ENCODE results near the gene CR1.
"Not testable (repeated sequence)": the region's sequence is repeated elsewhere in the genome, so short reads cannot be mapped to it uniquely, and the experiment has no call there.

CR1 gene

GRCh38 chr1:207502726-207503125 lies 6.8 kb downstream of the CR1 start:
- DNase-seq (ENCODE audit: low read depth in 2 of 3, low spot score in 2 of 3): no peak

GRCh38 chr1:207503950-207504349 lies 8.0 kb downstream of the CR1 start:
- no peak for DNase-seq (ENCODE audit: low read depth in 2 of 3, low spot score in 2 of 3)

GRCh38 chr1:207504438-207504837 lies 8.5 kb downstream of the CR1 start:
- no peak for DNase-seq (ENCODE audit: low read depth in 2 of 3, low spot score in 2 of 3)

- DNase-seq (ENCODE audit: low read depth in 2 of 3, low spot score in 2 of 3): no peak
These were observed 14.5 kb downstream of the CR1 start for GRCh38 chr1:207510444-207510843.

GRCh38 chr1:207514890-207515289 lies 18.9 kb downstream of the CR1 start:
- no peak for DNase-seq (ENCODE audit: low read depth in 2 of 3, low spot score in 2 of 3)

- DNase-seq (ENCODE audit: low read depth in 2 of 3, low spot score in 2 of 3): no peak
These were observed 20.8 kb downstream of the CR1 start for GRCh38 chr1:207516729-207517128.

GRCh38 chr1:207518608-207519236 lies 22.8 kb downstream of the CR1 start:
- DNase-seq (ENCODE audit: low read depth in 2 of 3, low spot score in 2 of 3): no peak

- DNase-seq (ENCODE audit: low read depth in 2 of 3, low spot score in 2 of 3): no peak
These were observed 23.8 kb downstream of the CR1 start for GRCh38 chr1:207519505-207520399.

GRCh38 chr1:207520400-207521345 lies 24.7 kb downstream of the CR1 start:
- not testable (repeated sequence) for DNase-seq (ENCODE audit: low read depth in 2 of 3, low spot score in 2 of 3)

- DNase-seq (ENCODE audit: low read depth in 2 of 3, low spot score in 2 of 3): not testable (repeated sequence)
These were observed 29.3 kb downstream of the CR1 start for GRCh38 chr1:207525239-207525638.

- not testable (repeated sequence) for DNase-seq (ENCODE audit: low read depth in 2 of 3, low spot score in 2 of 3)
These were observed 32.4 kb downstream of the CR1 start for GRCh38 chr1:207528401-207528800.

- not testable (repeated sequence) for DNase-seq (ENCODE audit: low read depth in 2 of 3, low spot score in 2 of 3)
These were observed 40.3 kb downstream of the CR1 start for GRCh38 chr1:207536263-207536662.

- DNase-seq (ENCODE audit: low read depth in 2 of 3, low spot score in 2 of 3): not testable (repeated sequence)
These were observed 50.9 kb downstream of the CR1 start for GRCh38 chr1:207546677-207547357.

- not testable (repeated sequence) for DNase-seq (ENCODE audit: low read depth in 2 of 3, low spot score in 2 of 3)
These were observed 58.9 kb downstream of the CR1 start for GRCh38 chr1:207554823-207555222.

- DNase-seq (ENCODE audit: low read depth in 2 of 3, low spot score in 2 of 3): no peak
These were observed 69.8 kb downstream of the CR1 start for GRCh38 chr1:207565546-207566468.

- DNase-seq (ENCODE audit: low read depth in 2 of 3, low spot score in 2 of 3): not testable (repeated sequence)
These were observed 76.0 kb downstream of the CR1 start for GRCh38 chr1:207571926-207572325.

- not testable (repeated sequence) for DNase-seq (ENCODE audit: low read depth in 2 of 3, low spot score in 2 of 3)
These were observed 77.1 kb downstream of the CR1 start for GRCh38 chr1:207573074-207573473.

- not testable (repeated sequence) for DNase-seq (ENCODE audit: low read depth in 2 of 3, low spot score in 2 of 3)
These were observed 79.4 kb downstream of the CR1 start for GRCh38 chr1:207575381-207575780.

- DNase-seq (ENCODE audit: low read depth in 2 of 3, low spot score in 2 of 3): no peak
These were observed 83.0 kb downstream of the CR1 start for GRCh38 chr1:207578796-207579435.
